Measurements from ENCODE around the gene ZXDC.

The ZXDC gene

DNA sequence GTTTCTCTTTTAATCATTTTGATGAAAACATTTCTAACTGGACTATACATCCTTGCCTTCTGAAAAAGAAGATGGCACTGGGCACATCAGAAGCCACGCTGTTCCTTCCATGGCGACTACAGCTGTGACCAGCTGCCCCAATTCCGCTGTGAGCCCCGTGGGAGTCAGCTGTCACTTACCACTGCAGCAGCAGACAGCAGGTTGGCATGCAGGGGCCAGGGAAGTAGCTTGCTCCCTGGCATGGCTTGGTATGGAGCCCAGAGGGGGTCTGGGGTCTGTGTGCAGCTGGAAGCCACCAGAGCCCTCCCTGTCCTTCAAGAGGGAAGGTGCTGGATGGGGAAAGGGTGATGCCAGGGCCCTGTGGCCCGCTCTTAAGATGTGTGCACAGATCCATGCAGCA lies 4.5 kb upstream of the ZXDC start:
- TF ChIP-seq, protein P1, sequence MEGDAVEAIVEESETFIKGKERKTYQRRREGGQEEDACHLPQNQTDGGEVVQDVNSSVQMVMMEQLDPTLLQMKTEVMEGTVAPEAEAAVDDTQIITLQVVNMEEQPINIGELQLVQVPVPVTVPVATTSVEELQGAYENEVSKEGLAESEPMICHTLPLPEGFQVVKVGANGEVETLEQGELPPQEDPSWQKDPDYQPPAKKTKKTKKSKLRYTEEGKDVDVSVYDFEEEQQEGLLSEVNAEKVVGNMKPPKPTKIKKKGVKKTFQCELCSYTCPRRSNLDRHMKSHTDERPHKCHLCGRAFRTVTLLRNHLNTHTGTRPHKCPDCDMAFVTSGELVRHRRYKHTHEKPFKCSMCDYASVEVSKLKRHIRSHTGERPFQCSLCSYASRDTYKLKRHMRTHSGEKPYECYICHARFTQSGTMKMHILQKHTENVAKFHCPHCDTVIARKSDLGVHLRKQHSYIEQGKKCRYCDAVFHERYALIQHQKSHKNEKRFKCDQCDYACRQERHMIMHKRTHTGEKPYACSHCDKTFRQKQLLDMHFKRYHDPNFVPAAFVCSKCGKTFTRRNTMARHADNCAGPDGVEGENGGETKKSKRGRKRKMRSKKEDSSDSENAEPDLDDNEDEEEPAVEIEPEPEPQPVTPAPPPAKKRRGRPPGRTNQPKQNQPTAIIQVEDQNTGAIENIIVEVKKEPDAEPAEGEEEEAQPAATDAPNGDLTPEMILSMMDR (IDR thresholded peaks at IDR 0.05): no peak
- Histone ChIP-seq H3K4me3 (no peak overlapping the region), H3K27ac (no peak overlapping the region), H3K27me3 (no peaks in the 10 kb centered on the region), H3K36me3 (no peaks in the 10 kb centered on the region), H3K4me1 (peaks cover 0 to 7% (median 5%) of the 10 kb centered on the region in 4 donors), H3K9me3 (no peaks in the 10 kb centered on the region)
- DNase-seq: no peak
- intact Hi-C loops (cut with DNase I; ENCODE audit: low total_unique reads): no loop called here

DNA sequence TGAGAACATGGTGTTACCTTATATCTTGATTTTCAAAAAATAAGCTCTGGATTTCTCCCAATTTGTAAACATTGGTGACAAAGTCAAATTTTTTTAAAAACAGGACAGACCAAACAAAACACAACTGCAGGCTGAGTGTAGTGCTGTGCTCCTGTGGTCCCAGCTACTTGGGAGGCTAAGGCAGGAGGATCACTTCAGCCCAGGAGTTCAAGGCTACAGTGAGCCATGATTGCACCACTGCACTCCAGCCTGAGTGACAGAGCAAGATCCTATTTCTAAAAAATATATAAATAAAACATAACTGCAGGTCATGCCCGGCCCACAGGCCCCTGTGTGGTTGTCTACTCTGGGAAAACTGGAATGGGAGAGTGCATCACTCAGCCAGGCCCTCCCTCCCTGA lies 4.0 kb upstream of the ZXDC start:
- no peaks in the 10 kb centered on the region for H3K9me3 ChIP-seq
- peaks cover 0 to 10% (median 8%) of the 10 kb centered on the region in 4 donors for H3K4me1 ChIP-seq
- H3K27ac ChIP-seq: no peak overlapping the region
- DNase-seq: no peak
- H3K27me3 ChIP-seq: no peaks in the 10 kb centered on the region
- H3K36me3 ChIP-seq: no peaks in the 10 kb centered on the region
- no peak overlapping the region for H3K4me3 ChIP-seq
- TF ChIP-seq, protein P1 (IDR thresholded peaks at IDR 0.05): no peak
- intact Hi-C loops (cut with DNase I; ENCODE audit: low total_unique reads): loop anchor here (5.0 to 10.0 kb wide), 3 partner anchors 215 to 397 kb away; partner anchors contain the start of gene SLC41A3

DNA sequence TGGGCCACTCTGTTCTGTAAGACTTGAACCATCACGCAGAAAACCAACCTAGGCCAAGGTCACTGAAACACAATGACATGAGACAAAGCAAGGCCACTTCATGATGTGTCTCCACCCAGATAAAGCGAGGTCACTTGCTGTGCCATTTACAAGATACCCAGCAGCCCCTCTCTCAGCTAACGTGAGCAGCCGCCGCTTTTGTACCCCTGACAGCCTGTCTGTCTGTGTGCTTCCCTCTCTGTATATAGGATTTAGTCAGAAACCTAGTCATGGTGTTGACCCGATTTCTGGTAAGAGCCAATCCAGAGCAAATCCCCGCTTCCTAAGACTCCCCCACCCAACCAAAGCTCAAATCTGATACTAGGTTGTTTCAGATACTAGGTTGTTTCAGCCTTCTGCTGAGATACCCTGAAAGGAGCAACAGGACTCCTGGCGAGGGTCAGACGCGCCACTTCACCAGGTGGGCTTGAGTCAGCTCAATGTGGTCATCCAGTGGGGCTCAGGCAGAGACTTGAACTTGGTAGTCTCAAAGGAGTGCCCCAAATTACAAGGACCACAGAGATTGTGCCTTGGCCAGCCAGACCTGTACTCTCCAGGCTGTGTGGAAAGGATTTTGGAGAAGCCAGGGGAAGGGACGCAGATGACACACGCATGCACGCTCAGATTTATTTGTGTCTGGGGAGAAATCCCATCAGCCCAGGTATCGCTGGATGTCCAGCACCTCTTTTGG lies 3.1 kb upstream of the ZXDC start:
- Histone ChIP-seq H3K9me3 (no peaks in the 10 kb centered on the region), H3K36me3 (no peaks in the 10 kb centered on the region), H3K27me3 (no peaks in the 10 kb centered on the region), H3K27ac (no peak overlapping the region), H3K4me1 (peaks cover 0 to 19% (median 15%) of the 10 kb centered on the region in 4 donors), H3K4me3 (no peak overlapping the region)
- no peak for DNase-seq
- intact Hi-C loops (cut with DNase I; ENCODE audit: low total_unique reads): loop anchor here (5.0 to 10.0 kb wide), 3 partner anchors 214 to 396 kb away; partner anchors contain the start of gene SLC41A3
- TF ChIP-seq, protein P1 (IDR thresholded peaks at IDR 0.05): no peak

DNA sequence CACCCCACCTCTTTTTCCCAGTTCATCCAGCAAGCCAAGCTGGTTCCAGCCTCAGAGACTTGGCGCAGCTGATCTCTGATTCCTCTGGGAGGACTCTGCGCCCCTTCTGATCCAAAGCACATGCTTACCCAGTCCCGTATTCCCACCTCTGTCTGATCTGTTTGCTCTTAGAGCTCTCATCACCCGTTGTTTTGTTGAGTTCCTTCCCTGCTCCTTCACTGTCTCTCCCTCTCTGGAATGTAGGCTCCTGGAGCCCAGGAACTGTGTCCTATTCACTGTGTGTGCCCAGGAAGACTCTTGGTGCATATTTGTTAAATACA lies 1.3 kb upstream of the ZXDC start:
- H3K4me1 ChIP-seq: peaks cover 0 to 37% (median 31%) of the 10 kb centered on the region in 4 donors
- intact Hi-C loops (cut with DNase I; ENCODE audit: low total_unique reads): loop anchor here (5.0 to 10.0 kb wide), 3 partner anchors 212 to 395 kb away; partner anchors contain the start of gene SLC41A3
- peak overlapping the region; percentile 88 to 91 for H3K27ac ChIP-seq
- no peak for DNase-seq
- no peak overlapping the region for H3K4me3 ChIP-seq
- H3K9me3 ChIP-seq: no peaks in the 10 kb centered on the region
- TF ChIP-seq, protein P1 (IDR thresholded peaks at IDR 0.05): no peak
- H3K36me3 ChIP-seq: peaks cover 0 to 1% (median 0%) of the 10 kb centered on the region in 3 donors
- H3K27me3 ChIP-seq: no peaks in the 10 kb centered on the region

DNA sequence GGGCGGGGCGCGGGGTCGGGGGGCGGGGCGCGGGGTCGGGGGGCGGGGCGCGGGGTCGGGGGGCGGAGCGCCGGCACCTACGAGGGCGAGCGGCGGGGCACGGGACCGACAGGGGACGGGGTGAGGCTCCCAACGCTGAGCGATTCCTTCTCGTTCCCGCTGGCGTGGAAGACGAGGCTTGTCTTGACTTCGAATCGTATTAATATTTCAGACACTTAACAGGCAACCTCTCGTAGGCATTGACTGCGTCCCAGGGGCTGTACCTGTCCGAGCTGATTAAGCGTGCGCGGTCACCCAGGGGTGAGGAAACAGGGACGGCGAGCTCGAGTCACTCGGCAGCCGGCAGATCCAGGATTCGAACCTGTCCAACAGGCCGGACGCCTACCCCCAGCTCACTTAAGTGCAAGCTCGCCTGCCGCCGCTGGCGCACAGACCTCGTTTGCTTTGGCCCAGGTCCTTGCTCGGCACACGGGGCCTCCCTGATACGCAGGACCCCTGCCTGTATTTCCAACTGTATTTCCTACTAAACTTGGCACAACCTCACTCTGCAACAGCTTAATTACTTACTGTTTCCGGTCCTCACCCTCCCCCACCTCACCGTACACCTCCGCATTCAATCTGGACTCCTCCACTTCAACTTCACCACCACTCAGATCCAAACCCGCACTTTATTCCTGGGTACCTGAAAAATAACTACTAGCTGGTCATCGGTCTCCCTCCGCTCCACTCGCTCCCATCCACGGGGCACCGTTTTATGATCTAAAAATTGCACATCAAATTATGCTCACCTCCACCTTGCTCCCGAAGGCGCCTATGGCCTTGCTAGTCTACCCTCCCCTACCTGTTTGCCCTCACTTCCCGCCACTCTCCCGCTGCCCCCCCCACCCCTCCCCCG lies 722 bp upstream of the ZXDC start:
- DNase-seq: peak in 1 of 2 donors; percentile 86
- peaks cover 0 to 43% (median 37%) of the 10 kb centered on the region in 4 donors for H3K4me1 ChIP-seq
- intact Hi-C loops (cut with DNase I; ENCODE audit: low total_unique reads): loop anchor here (5.0 to 10.0 kb wide), 3 partner anchors 212 to 394 kb away; partner anchors contain the start of gene SLC41A3
- peak overlapping the region; percentile 88 to 91 for H3K27ac ChIP-seq
- peak overlapping the region; percentile 63 to 75 for H3K4me3 ChIP-seq
- no peaks in the 10 kb centered on the region for H3K27me3 ChIP-seq
- TF ChIP-seq, protein P1 (IDR thresholded peaks at IDR 0.05): peak in 1 of 2 experiments; percentile 6
- H3K36me3 ChIP-seq: peaks cover 0 to 7% (median under 1%) of the 10 kb centered on the region in 3 donors
- no peaks in the 10 kb centered on the region for H3K9me3 ChIP-seq
